Glutamatergic neuron (in vitro differentiated cells): ENCODE data around the gene LHFPL6. TPM values are rescaled to one million over a fixed set of nuclear protein-coding genes. Genes with fewer than 3 reads are reported as not detected.
A peak's percentile ranks its signal among the peaks of the same experiment; 100 is the strongest.

Source experiments
- DNase-seq: peaks from one replicate; pipeline ENCODE4 v3.0.0; 2022
- H3K27ac Mint-ChIP-seq: one replicate; pipeline ENCODE4 v1.8.0; 2020; ENCODE audit warnings: mild to moderate bottlenecking, mixed read lengths, inconsistent platforms; ENCODE audit not compliant: unreplicated experiment
- H3K27me3 Mint-ChIP-seq: one replicate; pipeline ENCODE4 v1.8.0; 2020; ENCODE audit warnings: mild to moderate bottlenecking, moderate library complexity, mixed read lengths, inconsistent platforms; ENCODE audit not compliant: unreplicated experiment
- H3K36me3 Mint-ChIP-seq: one replicate; pipeline ENCODE4 v1.8.0; 2020; ENCODE audit warnings: mild to moderate bottlenecking, mixed read lengths, inconsistent platforms; ENCODE audit not compliant: unreplicated experiment
- H3K4me1 Mint-ChIP-seq: one replicate; pipeline ENCODE4 v1.8.0; 2020; ENCODE audit warnings: mild to moderate bottlenecking, low read depth, mixed read lengths, inconsistent platforms; ENCODE audit not compliant: unreplicated experiment
- H3K4me3 Mint-ChIP-seq: one replicate; pipeline ENCODE4 v1.8.0; 2020; ENCODE audit warnings: mild to moderate bottlenecking, mixed read lengths, inconsistent platforms; ENCODE audit not compliant: unreplicated experiment
- H3K9me3 Mint-ChIP-seq: one replicate; pipeline ENCODE4 v1.8.0; 2020; ENCODE audit warnings: mild to moderate bottlenecking, moderate library complexity, mixed read lengths, inconsistent platforms; ENCODE audit not compliant: unreplicated experiment
- total RNA-seq: library from RNA; stranded (reverse); fragmentation: NEBNext Ultra II Directional; extraction: Animal tissue kit (Norgen Biotek cat#: 25700); gene quantifications from one replicate; pipeline ENCODE4 v1.2.1, GENCODE V29; 2021; ENCODE audit not compliant: unreplicated experiment
- TF ChIP-seq, protein P1 (sequence below): fragments of 200-600 bp; sonication (generic); IDR thresholded peaks from one replicate; pipeline ENCODE4 v1.5.0; 2021; ENCODE audit not compliant: partially characterized antibody, unreplicated experiment

Gene LHFPL6
- total RNA-seq, 1 donor from 2014 or later: 1.7 TPM

DNA sequence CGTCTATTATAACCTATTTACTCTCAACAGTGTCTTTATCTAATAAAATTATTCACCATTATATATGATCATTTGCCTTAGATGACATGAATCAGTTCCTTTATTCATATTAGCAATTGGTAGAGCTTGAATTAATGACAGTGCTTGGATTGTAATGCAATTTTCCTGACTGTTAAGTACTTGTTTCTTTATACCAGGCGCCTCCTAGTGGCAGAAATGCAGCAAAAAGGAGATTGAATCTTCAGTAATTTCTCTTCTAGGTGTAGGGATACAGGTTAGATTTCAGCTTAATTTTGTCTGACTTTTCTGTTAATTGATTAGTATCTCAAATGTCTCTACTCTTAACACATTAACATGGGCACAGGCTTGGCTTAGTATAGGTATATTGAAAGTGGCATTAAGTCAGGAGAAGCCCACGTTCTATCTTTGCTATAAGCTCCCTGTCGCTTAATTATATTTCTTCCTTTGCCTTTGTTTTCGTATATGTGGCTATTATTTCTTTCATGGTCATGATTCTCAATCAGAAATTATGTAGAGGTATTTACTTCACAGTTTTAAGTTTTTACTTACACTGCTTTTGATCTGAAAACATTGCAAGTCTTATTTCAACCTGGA lies 9.1 kb upstream of the LHFPL6 start:
- Mint-ChIP-seq H3K36me3 (no peaks in the 10 kb centered on the region), H3K9me3 (no peaks in the 10 kb centered on the region)

DNA sequence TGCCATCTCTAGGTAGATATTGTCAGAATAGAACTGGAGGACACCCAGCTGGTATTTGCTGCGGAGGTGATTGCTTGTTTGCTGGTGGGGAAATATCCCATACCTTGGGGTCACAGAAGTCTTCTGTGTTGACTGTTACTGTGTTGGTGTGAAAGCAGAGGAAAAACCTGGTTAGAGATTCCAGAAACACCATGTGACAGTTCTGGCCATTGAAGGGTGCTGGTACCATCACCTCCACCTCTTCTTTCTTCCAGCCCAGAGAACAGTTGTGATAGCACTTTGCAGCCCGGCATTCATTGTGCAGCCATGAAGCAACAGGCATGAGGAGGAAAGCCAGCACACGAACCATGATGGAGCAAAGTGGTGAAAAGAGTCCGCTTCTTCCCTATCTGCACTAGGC lies 4.9 kb upstream of the LHFPL6 start:
- H3K9me3 Mint-ChIP-seq: no peaks in the 10 kb centered on the region
- H3K27ac Mint-ChIP-seq: no peak overlapping the region
- no peak overlapping the region for H3K4me3 Mint-ChIP-seq
- peaks cover 2% of the 10 kb centered on the region for H3K27me3 Mint-ChIP-seq
- TF ChIP-seq, protein P1, sequence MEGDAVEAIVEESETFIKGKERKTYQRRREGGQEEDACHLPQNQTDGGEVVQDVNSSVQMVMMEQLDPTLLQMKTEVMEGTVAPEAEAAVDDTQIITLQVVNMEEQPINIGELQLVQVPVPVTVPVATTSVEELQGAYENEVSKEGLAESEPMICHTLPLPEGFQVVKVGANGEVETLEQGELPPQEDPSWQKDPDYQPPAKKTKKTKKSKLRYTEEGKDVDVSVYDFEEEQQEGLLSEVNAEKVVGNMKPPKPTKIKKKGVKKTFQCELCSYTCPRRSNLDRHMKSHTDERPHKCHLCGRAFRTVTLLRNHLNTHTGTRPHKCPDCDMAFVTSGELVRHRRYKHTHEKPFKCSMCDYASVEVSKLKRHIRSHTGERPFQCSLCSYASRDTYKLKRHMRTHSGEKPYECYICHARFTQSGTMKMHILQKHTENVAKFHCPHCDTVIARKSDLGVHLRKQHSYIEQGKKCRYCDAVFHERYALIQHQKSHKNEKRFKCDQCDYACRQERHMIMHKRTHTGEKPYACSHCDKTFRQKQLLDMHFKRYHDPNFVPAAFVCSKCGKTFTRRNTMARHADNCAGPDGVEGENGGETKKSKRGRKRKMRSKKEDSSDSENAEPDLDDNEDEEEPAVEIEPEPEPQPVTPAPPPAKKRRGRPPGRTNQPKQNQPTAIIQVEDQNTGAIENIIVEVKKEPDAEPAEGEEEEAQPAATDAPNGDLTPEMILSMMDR: no peak
- H3K36me3 Mint-ChIP-seq: no peaks in the 10 kb centered on the region
- no peak for DNase-seq
- H3K4me1 Mint-ChIP-seq: peaks cover 3% of the 10 kb centered on the region

More for the DNA sequence above, 9.1 kb upstream of the LHFPL6 start:
- Mint-ChIP-seq H3K4me3 (no peak overlapping the region), H3K27ac (no peak overlapping the region), H3K27me3 (peaks cover 2% of the 10 kb centered on the region), H3K4me1 (peaks cover 3% of the 10 kb centered on the region)
- TF ChIP-seq, protein P1: peak; percentile 92
- peak; percentile 57 for DNase-seq

DNA sequence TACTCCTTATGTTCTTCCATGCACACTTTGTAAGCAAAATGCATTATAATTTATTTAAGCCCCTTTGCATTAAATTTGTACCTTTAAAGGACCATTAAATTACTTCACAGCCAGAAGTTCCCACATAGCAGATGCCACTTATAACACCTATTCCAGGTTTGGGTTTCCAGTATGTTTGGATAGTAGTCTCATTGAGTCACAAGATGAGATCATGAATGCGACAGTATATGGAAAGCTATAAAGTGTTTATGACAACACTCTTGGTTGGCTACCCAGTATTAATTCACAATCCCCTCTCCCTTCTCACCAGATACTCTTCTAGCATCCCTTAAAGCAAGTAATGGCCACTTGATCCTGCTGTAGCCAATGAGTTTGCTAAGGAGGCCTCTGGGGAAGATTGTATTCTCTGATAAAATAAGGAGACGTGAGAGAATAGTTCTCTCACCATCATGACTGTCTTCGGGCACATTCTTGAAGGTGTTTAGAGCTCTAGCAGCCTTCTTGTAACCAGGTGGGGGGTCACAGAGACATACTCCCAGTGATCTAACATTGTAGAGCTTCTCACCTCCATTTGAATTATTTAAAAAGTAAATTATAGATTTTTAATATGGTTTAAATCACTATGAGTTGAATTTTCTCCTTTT lies 2.8 kb upstream of the LHFPL6 start:
- H3K4me1 Mint-ChIP-seq: peaks cover 6% of the 10 kb centered on the region
- TF ChIP-seq, protein P1: no peak
- peaks cover 7% of the 10 kb centered on the region for H3K27me3 Mint-ChIP-seq

DNA sequence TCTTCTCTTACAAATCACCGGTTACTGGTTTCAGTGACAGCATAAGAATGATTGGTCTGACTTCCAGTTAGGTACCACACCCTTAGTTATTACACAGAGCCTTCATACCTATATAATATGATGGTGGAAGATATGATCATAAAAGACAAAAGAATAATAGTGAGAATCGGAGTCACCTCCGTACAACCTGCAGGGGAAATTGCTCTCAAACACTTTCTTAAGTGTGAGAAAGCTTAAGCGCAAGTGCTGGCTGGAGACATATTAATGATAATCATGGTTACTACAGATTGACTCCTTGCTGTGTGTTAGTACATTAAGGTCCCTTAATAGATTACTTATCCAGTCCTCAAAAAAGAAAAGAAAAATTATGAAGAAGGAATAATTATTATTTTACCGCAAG lies 1.8 kb upstream of the LHFPL6 start:
- no peak overlapping the region for H3K4me3 Mint-ChIP-seq
- DNase-seq: no peak
- H3K4me1 Mint-ChIP-seq: peaks cover 3% of the 10 kb centered on the region
- H3K27ac Mint-ChIP-seq: no peak overlapping the region
- peaks cover 5% of the 10 kb centered on the region for H3K27me3 Mint-ChIP-seq
- no peaks in the 10 kb centered on the region for H3K36me3 Mint-ChIP-seq
- no peaks in the 10 kb centered on the region for H3K9me3 Mint-ChIP-seq
- TF ChIP-seq, protein P1: no peak

More for the DNA sequence above, 2.8 kb upstream of the LHFPL6 start:
- Mint-ChIP-seq H3K9me3 (no peaks in the 10 kb centered on the region), H3K4me3 (no peak overlapping the region), H3K36me3 (no peaks in the 10 kb centered on the region), H3K27ac (no peak overlapping the region)
- DNase-seq: no peak

- no peak for DNase-seq
- Mint-ChIP-seq H3K27ac (no peak overlapping the region), H3K9me3 (no peaks in the 10 kb centered on the region), H3K4me1 (peaks cover 5% of the 10 kb centered on the region), H3K36me3 (no peaks in the 10 kb centered on the region), H3K4me3 (peak overlapping the region; percentile 83), H3K27me3 (peaks cover 5% of the 10 kb centered on the region)
- TF ChIP-seq, protein P1: no peak
Observed at GRCh38 chr13:39603424-39603947, 493 bp upstream of the LHFPL6 start.
